Glutamatergic neuron (in vitro differentiated cells): ENCODE data around the gene CCDC183. TPM values are rescaled to one million over a fixed set of nuclear protein-coding genes. Genes with fewer than 3 reads are reported as not detected.
"Not testable (repeated sequence)": the region's sequence is repeated elsewhere in the genome, so short reads cannot be mapped to it uniquely, and the experiment has no call there.

Source experiments
- DNase-seq: peaks from one replicate; pipeline ENCODE4 v3.0.0; 2022
- H3K27ac Mint-ChIP-seq: one replicate; pipeline ENCODE4 v1.8.0; 2020; ENCODE audit warnings: mild to moderate bottlenecking, mixed read lengths, inconsistent platforms; ENCODE audit not compliant: unreplicated experiment
- H3K27me3 Mint-ChIP-seq: one replicate; pipeline ENCODE4 v1.8.0; 2020; ENCODE audit warnings: mild to moderate bottlenecking, moderate library complexity, mixed read lengths, inconsistent platforms; ENCODE audit not compliant: unreplicated experiment
- H3K36me3 Mint-ChIP-seq: one replicate; pipeline ENCODE4 v1.8.0; 2020; ENCODE audit warnings: mild to moderate bottlenecking, mixed read lengths, inconsistent platforms; ENCODE audit not compliant: unreplicated experiment
- H3K4me1 Mint-ChIP-seq: one replicate; pipeline ENCODE4 v1.8.0; 2020; ENCODE audit warnings: mild to moderate bottlenecking, low read depth, mixed read lengths, inconsistent platforms; ENCODE audit not compliant: unreplicated experiment
- H3K4me3 Mint-ChIP-seq: one replicate; pipeline ENCODE4 v1.8.0; 2020; ENCODE audit warnings: mild to moderate bottlenecking, mixed read lengths, inconsistent platforms; ENCODE audit not compliant: unreplicated experiment
- H3K9me3 Mint-ChIP-seq: one replicate; pipeline ENCODE4 v1.8.0; 2020; ENCODE audit warnings: mild to moderate bottlenecking, moderate library complexity, mixed read lengths, inconsistent platforms; ENCODE audit not compliant: unreplicated experiment
- total RNA-seq: library from RNA; stranded (reverse); fragmentation: NEBNext Ultra II Directional; extraction: Animal tissue kit (Norgen Biotek cat#: 25700); gene quantifications from one replicate; pipeline ENCODE4 v1.2.1, GENCODE V29; 2021; ENCODE audit not compliant: unreplicated experiment
- TF ChIP-seq, protein P1 (sequence below): fragments of 200-600 bp; sonication (generic); IDR thresholded peaks from one replicate; pipeline ENCODE4 v1.5.0; 2021; ENCODE audit not compliant: partially characterized antibody, unreplicated experiment

Gene CCDC183
- total RNA-seq, 1 donor from 2014 or later = 20.0 TPM

DNA sequence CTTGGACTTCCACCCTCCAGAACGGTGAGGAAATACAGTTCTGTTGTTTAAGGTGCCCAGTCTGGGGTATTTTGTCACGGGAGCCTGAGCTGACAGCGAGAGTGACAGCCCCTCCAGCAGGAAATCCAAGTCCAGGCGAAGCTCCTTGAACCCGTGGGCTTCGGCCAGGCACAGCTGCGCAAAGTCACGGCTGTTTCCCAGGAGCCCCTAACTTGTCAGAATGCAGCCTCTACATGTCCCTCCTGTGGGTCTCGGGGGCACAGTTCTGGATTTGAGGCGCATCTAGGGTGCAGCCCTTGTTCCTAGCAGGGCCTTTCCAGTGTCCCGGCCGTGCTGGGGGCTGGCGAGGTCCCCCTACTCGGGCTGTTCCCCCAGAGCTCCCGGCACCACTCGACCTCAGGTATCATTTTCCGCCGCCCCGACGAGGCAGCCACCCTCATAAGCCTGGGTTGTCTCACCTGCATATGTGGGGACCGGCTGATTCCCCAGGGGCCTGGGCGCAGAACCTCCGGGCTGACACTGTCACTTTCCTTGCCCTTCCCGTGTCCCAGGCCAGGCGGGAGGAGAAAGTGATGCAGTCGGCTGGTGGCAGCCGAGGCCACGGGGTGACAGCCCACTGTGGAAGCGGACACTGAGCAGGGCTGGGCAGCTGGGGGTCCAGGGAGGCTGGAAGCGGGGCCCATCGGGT is 42.6 kb upstream of the CCDC183 start:
- H3K4me3 Mint-ChIP-seq = no peak overlapping the region
- H3K4me1 Mint-ChIP-seq = no peaks in the 10 kb centered on the region
- DNase-seq = no peak
- H3K27ac Mint-ChIP-seq = no peak overlapping the region
- TF ChIP-seq, protein P1, sequence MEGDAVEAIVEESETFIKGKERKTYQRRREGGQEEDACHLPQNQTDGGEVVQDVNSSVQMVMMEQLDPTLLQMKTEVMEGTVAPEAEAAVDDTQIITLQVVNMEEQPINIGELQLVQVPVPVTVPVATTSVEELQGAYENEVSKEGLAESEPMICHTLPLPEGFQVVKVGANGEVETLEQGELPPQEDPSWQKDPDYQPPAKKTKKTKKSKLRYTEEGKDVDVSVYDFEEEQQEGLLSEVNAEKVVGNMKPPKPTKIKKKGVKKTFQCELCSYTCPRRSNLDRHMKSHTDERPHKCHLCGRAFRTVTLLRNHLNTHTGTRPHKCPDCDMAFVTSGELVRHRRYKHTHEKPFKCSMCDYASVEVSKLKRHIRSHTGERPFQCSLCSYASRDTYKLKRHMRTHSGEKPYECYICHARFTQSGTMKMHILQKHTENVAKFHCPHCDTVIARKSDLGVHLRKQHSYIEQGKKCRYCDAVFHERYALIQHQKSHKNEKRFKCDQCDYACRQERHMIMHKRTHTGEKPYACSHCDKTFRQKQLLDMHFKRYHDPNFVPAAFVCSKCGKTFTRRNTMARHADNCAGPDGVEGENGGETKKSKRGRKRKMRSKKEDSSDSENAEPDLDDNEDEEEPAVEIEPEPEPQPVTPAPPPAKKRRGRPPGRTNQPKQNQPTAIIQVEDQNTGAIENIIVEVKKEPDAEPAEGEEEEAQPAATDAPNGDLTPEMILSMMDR = no peak
- peaks cover 3% of the 10 kb centered on the region for H3K27me3 Mint-ChIP-seq
- peaks cover 7% of the 10 kb centered on the region for H3K36me3 Mint-ChIP-seq
- peaks cover 12% of the 10 kb centered on the region for H3K9me3 Mint-ChIP-seq

DNA sequence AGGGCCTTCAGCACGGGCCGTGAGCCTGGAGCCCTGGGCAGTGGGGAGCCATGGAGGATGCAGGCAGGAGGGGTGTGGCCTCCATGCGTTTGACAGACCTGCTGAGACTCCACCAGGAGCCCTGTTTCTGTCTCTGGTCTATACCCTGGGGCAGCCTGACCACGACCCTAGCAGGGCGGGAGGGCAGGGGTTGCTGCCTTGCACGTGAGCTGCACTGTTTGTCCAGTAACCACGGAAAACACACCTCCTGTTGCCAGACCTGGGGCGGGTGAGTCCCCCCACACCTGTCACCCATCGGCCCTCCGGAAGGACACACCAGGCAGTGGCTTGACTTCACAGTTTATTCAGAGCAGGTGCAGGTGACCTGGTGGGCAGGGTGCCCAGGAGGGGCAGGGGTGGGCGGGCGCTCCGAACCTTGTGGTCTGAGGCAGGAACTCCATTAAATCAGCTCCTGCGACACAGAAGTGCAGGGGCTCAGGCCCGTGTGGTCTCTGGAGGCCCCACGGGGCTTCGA is 42.0 kb upstream of the CCDC183 start:
- Mint-ChIP-seq H3K4me1 (no peaks in the 10 kb centered on the region), H3K27me3 (peaks cover 3% of the 10 kb centered on the region), H3K36me3 (peaks cover 7% of the 10 kb centered on the region), H3K4me3 (no peak overlapping the region), H3K9me3 (peaks cover 12% of the 10 kb centered on the region), H3K27ac (no peak overlapping the region)
- TF ChIP-seq, protein P1 = no peak
- no peak for DNase-seq

DNA sequence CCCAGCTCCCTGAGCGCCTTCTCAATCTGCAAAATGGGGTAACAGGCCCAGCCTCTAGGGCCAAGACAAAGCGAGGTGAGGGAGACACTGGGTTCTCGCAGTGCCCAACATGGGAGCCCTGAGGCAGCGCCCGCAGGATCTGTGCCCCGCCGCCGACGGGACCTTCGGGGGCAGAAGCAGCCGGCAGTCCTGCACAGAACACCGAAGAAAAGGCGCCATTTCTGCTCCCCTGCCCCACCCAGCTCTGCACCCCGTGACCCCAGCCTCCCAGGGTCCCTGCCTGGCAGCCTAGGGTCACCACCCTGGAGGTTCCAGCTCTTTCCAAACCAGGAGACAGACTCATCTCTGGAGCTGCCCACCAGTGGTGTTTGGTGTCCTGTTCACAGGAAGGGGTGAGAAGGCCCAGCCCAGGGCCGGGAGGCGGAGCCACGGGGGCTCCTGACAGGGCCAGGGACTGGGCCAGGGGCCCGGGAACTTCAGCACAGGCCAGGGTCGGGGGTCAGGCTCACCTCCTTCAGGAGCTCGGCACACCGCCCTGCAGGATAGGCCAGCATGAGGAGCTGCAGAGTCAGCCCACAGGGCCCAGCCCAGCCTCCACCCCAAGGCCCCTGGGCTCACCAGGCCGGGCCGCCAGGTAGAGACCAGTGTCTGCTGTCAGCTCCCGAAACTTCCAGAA is 41.4 kb upstream of the CCDC183 start:
- Mint-ChIP-seq H3K4me3 (no peak overlapping the region), H3K4me1 (peaks cover 2% of the 10 kb centered on the region), H3K9me3 (peaks cover 12% of the 10 kb centered on the region), H3K27me3 (peaks cover 3% of the 10 kb centered on the region), H3K36me3 (peaks cover 7% of the 10 kb centered on the region), H3K27ac (no peak overlapping the region)
- no peak for DNase-seq
- TF ChIP-seq, protein P1 = no peak

DNA sequence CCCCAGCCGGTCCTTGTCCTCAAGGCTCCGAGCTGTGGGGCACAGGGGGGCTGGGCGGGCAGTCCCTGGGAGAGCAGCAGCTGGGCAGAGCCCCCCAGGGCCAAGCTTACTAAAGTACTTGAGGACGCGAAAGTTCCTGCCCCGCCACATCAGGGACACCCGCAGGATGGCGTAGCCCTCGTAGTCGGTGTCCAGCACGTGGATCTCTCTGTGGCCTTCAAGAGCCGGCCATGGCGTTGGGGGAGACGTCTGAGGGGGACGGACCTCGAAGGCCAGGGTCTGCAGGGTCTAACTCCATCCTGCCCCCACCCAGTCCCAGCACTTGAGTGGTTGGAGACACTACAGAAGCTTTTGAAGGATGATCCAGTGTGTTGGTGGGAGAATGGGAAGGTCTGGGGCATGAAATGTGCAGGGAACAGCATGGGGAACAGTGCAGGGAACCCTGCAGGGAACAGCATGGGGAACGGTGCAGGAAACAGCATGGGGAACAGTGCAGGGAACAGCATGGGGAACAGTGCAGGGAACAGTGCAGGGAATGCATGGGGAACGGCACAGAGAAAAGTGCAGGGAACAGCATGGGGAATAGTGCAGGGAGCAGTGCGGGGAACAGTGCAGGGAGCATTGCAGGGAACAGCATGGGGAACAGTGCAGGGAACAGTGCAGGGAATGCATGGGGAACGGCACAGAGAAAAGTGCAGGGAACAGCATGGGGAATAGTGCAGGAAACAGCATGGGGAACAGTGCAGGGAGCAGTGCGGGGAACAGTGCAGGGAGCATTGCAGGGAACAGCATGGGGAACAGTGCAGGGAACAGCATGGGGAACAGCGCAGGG is 40.6 kb upstream of the CCDC183 start:
- peaks cover 12% of the 10 kb centered on the region for H3K9me3 Mint-ChIP-seq
- not testable (repeated sequence) for H3K27ac Mint-ChIP-seq, H3K36me3 Mint-ChIP-seq, H3K4me1 Mint-ChIP-seq, DNase-seq, H3K4me3 Mint-ChIP-seq, H3K27me3 Mint-ChIP-seq

DNA sequence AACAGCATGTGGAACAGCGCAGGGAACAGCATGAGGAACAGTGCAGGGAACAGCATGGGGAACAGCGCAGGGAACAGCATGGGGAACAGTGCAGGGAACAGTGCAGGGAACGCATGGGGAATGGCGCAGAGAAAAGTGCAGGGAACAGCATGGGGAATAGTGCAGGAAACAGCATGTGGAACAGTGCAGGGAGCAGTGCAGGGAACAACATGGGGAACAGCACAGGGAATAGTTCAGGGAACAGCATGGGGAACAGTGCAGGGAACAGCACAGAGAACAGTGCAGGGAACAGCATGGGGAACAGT is 40.1 kb upstream of the CCDC183 start:
- no peak for DNase-seq
- peaks cover 7% of the 10 kb centered on the region for H3K36me3 Mint-ChIP-seq
- H3K27me3 Mint-ChIP-seq = peaks cover 6% of the 10 kb centered on the region
- H3K4me1 Mint-ChIP-seq = peaks cover 8% of the 10 kb centered on the region
- peaks cover 15% of the 10 kb centered on the region for H3K9me3 Mint-ChIP-seq
- H3K4me3 Mint-ChIP-seq = no peak overlapping the region
- peak overlapping the region; percentile 52 for H3K27ac Mint-ChIP-seq
- TF ChIP-seq, protein P1 = no peak
